ENCODE data around the gene PTPN14.

DNA sequence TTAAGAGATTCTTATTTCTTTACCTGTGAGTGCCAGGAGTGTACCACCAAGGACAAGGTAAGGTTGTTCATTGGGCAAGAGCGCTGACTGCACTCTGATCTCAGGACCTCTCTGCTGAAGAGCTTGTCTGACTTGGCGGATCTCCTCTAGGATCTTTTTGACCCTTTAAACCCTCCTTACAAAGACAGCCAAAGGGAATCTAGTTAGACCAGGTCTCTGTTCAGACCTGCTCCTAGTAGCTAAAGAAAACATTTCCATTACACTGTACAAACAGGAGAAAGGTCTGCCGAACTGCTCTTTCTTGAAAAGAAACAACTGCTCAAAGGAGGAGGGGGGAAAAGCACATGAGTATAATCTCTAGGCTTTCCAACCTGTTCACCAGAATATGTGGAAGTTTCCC is 221.2 kb downstream of the PTPN14 start:
- TF ChIP-seq, protein P1, sequence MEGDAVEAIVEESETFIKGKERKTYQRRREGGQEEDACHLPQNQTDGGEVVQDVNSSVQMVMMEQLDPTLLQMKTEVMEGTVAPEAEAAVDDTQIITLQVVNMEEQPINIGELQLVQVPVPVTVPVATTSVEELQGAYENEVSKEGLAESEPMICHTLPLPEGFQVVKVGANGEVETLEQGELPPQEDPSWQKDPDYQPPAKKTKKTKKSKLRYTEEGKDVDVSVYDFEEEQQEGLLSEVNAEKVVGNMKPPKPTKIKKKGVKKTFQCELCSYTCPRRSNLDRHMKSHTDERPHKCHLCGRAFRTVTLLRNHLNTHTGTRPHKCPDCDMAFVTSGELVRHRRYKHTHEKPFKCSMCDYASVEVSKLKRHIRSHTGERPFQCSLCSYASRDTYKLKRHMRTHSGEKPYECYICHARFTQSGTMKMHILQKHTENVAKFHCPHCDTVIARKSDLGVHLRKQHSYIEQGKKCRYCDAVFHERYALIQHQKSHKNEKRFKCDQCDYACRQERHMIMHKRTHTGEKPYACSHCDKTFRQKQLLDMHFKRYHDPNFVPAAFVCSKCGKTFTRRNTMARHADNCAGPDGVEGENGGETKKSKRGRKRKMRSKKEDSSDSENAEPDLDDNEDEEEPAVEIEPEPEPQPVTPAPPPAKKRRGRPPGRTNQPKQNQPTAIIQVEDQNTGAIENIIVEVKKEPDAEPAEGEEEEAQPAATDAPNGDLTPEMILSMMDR (IDR thresholded peaks at IDR 0.05) = no peak
- TF ChIP-seq ZFX (IDR thresholded peaks at IDR 0.05; ENCODE audit: borderline replicate concordance) = no peak

Measured in 22Rv1 (cell line).